ENCODE data around the gene RCAN3.
"Not testable (repeated sequence)": the region's sequence is repeated elsewhere in the genome, so short reads cannot be mapped to it uniquely, and the experiment has no call there.

The RCAN3 gene

DNA sequence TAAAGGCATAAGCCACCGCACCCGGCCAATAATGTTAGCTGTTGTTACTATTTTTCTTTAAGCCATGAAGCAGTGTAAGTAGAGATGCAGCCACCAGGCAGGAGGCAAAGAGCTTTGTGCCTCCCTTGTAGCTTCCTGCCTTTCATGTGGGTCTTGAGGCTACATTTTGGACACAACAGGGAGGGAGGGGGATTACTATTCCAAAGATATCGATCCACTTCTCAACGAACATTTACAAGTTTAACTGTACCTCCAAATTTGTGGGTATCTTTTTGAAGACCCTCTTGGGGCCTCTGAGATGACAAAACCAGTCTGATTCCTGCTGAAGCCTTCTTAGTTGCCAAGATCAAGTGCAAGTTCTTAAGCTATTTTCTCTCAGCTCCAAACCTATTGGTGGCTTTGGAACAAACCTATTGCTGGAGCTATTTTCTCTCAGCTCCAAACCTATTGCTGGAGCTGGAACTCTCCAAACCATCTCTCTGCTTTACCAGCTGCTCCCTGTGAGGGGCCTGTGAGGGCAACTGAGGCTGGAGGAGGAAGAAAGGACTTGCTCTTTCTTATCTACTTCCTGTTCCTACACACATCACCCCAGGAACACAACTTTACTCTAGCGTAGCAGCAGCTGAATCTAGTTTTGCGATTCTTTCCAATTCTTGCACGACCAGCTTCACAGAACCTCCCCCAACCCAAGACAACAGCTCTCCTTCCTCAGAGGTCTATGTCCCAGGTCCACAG is 16.1 kb upstream of the RCAN3 start:
- DNase-seq: no peak

DNA sequence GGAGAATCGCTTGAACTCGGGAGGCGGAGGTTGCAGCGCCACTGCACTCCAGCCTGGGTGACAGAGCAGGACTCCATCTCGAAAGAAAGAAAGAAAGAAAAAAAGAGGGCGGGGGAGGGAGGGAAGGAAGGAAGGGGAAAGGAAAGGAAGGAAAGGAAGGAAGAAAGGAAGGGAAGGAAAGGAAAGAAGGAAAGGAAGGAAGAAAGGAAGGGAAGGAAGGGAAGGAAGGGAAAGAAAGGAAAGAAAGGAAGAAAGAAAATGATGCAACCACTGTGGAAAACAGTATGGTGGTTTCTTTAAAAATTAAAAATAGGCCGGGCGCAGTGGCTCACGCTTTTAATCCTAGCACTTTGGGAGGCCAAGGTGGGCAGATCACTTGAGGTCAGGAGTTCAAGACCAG is 15.2 kb upstream of the RCAN3 start:
- no peak for DNase-seq

DNA sequence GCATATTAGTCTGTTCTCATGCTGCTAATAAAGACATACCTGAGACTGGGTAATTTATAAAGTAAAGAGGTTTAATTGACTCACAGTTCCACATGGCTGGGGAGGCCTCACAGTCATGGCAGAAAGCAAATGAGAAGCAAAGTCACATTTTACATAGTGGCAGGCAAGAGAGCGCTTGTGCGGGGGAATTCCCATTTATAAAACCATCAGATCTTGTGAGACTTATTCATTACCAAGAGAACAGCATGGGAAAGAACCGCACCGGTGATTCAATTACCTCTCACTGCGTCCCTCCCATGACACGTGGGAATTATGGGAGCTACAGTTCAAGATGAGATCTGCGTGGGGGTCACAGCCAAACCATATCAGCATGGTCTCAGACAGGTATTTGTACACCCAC is 14.5 kb upstream of the RCAN3 start:
- DNase-seq: not testable (repeated sequence)

DNA sequence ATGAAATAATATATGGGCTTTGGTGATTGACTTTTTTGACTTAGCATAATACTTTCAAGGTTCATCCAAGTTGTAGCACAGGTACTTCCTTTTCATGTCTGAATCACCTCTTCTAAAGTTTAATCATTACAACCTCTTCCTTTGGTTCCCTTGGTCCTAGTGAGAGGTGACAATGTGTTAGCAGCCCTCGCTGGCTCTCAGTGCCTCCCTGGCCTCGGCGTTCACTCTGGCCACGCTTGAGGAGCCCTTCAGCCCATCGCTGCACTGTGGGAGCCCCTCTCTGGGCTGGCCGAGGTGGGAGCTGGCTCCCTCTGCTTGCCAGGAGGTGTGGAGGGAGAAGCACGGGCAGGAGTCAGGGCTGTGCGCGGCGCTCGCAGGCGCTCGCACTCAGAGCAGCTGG is 13.0 kb upstream of the RCAN3 start:
- DNase-seq: no peak

DNA sequence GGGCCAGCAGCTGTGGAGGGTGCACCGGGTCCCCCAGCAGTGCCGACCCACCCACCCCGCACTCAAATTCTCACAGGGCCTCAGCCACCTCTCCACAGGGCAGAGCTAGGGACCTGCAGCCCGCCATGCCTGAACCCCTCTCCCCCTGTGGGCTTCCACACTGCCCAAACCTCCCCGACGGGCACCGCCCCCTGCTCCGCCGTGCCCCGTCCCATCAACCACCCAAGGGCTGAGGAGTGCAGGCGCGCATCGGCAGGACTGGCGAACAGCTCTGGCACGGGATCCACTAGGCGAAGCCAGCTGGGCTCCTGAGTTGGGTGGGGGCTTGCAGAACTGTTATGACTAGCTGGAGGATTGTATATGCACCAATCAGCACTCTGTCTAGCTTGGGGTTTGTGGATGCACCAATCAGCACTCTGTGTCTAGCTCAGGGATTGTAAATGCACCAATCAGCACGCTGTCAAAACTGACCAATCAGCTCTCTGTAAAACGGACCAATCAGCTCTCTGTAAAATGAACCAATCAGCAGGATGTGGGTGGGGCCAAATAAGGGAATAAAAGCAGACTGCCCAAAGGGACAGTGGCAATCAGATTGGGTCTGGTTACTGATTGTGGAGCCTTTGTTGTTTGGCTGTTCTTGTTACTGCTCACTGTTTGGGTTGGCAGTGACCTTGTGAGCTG is 12.4 kb upstream of the RCAN3 start:
- no peak for DNase-seq

DNA sequence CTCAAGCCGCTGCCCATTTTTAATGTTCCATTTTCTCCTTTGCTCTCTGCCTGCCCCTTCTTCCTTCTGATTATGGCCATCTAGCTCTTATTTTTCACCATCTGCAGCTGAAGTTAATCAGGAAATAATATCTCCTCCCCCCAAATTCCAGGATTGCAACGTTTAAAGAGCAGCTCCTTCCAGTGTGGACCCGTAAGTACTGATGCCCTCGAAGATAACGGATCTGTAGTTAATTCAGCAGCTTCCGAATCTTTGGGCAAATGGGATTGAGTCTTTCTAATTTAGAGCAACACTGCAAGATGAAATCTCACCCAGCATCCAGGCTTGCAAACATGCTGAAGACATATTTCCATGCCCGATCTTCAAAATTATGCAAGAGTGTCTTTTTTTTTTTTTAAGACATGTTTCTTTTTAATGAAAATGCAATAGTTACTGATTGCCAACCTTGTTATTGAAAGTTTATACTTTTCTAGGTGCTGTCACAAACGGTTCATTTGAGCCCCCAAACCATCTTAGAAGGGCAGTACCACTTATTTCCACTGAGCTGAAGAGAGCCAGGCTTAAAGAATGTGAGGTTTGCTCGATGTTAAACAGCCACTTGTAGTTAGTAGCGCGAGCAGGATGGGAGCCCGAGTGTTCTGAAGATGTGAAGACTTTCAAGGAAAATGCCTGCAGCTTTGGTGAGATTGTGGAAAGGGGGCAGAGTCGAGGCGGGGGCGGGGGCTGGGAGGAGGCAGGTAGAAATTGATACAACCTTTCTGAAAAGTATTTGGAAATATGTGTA is 10.9 kb upstream of the RCAN3 start:
- DNase-seq: peak in 1 of 2 experiments; percentile 12

DNA sequence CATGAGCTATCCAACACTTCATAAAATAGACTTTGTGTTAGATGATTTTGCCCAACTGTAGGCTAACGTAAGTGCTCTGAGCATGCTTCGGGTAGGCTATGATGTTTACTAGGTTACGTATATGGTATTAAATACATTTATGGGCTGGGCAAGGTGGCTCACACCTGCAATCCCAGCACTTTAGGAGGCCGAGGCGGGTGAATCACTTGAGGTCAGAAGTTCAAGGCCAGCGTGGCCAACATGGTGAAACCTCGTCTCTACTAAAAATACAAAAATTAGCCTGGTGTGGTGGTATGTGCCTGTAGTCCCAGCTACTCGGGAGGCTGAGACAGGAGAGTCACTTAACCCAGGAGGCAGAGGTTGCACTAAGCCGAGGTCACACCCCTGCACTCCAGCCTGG is 9.7 kb upstream of the RCAN3 start:
- not testable (repeated sequence) for DNase-seq

DNA sequence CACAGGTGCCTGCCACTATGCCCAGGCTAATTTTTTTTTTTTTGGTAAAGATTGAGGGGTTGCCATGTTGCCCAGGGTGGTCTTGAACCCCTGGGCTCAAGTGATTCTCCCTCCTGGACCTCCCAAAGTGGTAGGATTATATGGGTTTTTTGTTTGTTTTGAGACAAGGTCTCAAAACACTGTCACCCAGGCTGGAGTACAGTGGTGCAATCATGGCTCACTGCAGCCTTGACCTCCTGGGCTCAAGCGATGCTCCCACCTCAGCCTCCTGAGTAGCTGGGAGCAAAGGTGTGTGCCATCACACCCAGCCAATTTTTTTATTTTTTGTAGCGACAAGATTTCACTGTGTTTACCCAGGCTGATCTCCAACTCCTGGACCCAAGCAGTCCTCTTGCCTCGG is 8.9 kb upstream of the RCAN3 start:
- DNase-seq: no peak

DNA sequence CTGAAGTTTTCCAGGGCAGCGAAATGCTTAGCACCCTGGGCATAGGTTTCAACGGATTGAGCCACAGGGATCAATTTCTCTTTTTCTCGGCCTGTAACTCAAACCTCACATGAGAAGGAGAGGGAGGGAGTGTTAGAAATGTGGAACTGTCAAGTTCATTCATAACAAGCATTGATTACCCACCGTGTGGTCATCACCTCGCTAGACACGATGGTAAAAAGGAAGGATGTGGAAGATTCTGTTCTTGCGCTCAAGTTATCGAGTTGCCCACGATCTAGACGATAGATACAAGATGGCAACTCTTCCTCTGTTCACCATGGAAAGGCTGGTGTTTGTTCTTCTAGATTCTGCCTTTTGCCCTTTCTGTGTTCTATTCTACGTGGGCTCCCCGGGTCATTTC is 4.0 kb upstream of the RCAN3 start:
- DNase-seq: no peak

DNA sequence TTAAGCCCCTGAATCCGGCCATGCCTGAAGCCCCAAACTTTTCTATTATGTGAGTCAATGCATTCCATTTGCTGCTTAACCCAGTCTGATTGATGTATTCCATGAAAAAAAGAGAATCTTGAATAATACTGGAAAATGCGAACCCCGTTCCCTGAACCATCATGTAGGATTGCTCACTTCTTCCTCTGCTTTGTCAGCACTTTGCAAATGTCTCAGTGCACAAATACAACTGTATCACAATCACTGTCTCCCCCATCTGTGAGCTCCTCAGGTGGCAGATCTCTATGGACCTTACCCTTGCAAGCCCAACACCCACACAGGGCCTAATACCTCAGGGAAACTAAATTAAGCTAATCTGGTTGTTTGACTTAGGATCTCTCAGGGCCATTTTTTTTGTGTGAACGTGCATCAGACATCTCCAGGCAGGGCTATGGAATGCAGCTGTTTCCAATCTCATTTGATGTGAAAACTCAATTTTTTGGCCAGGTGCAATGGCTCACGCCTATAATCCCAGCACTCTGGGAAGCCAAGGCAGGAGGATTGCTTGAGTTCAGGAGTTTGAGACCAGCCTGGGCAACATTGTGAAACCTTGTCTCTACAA is 2.1 kb upstream of the RCAN3 start:
- DNase-seq: no peak

DNA sequence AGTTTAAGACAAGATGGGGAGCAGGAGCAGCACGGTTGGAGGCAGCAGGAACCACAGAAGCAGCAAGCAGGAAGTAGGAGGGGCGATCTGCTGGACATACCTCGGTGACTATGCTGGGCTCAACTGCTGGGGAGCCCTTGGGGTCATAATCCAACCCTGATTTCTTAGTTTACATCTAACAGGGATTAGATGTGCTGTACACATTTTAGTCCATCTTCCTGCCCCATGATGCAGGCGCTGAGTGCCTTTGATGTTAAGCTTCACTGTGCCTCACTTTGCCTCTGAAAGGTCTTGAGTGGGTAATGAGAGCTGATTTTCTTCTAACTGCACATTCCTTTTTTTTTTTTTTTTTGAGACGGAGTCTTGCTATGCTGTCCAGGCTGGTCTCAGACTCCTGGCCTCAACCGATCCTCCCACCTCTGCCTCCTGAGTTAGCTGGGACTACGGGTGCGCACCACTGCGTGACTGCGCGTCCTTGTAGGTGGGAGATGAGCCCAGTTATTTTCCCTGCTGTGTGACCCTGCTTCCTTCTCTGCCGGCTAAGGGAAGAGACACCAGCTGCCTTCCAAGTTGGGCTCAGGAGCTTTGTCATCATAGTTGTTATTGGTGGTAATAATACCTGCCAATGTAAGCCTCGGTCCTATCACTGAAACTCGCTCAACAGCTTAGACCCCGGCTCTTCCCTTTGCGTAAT is 1.1 kb upstream of the RCAN3 start:
- no peak for DNase-seq

DNA sequence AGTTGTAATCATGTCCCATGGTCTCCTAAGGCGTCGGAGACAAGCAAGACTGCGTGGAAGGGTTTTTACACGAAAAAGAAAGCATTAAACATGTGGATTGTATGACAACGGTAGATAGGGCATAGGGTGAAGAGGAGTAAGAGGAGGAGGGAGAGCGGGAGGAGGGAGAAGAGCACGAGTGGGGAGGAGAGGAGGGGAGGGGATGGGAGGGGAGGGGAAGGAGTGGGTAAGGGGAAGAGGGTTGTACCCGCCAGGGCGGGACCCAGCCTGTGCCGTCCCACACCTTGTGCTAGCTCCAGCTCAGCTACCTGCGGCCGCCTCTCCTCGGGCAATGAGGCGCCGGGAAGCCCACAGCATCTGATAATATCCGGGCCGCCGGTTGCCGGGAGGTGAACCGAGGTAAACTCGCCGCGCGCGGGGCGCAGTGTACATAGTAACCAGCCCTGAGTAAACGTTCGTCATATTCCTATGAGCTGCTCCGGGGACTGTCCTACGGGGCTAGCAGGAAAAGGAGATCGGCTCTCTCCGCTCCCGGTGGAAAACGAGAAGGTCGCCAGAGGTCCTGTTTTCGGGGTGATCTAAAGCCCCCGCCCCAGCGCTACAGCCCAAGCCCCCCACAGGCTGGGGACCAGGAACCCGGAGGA is 449 bp upstream of the RCAN3 start:
- DNase-seq: peak in 1 of 2 experiments; percentile 60

DNA sequence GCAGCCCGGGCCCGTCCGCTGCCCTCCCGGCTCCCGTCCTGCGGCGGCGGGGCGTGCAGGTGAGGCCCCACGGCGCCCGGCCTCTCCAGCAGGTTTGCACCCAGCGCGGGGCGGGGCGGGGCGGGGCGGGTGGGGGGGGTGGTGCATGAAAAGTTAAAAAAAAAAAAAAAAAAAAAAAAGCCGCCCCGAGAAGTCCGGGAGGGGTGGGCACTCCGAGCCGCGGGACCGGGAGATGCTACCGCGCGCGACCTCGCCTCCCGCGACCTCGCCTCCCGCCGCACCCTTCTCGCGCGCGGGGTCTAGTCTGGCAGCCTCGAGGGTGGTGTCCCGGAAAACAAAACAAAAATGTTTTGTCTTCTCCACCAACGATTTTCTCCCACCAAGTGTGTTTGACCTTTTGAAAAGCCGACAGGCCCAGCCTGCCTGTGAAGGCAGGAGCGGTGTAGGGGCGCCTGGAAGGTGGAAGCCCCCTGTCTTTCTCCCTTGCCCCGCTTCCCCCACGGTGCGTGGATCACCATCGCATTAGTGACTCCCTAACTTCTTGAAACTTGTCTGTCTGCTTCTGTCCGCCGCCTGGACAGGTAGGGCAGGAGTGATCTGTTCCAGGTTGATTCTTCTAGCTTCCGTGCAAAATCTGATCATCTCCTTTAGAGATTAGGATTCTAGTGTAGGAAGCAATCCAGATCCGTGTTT is 569 bp downstream of the RCAN3 start:
- DNase-seq: peak in 1 of 2 experiments; percentile 19

DNA sequence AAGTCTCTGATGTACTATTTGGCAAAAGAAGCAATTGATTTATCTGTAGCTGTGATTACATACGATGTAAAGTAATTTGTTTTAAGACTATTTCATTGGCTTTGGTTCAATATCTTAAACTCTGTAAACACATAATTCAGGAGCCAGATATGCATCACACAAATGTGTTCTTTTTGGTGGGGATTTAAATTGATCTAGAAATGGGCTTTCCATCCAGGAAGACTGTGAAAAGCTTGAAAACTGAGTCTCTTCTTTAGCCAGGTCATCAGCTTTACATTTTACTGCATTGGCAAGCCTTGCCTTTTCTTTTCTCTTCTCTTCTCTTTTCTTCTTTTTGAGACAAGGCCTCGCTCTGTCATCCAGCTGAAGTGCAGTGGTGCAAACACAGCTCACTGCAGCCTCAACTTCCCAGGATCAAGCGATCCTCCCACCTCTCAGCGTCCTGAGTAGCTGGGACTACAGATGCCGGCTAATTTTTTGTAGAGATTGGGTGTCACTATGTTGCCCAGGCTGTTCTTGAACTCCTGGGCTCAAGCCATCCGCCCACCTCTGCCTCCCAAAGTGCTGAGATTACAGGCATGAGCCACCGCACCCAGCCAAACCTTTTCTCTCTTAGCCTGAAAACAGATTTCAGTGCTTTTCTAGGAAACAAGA is 1.4 kb downstream of the RCAN3 start:
- no peak for DNase-seq

DNA sequence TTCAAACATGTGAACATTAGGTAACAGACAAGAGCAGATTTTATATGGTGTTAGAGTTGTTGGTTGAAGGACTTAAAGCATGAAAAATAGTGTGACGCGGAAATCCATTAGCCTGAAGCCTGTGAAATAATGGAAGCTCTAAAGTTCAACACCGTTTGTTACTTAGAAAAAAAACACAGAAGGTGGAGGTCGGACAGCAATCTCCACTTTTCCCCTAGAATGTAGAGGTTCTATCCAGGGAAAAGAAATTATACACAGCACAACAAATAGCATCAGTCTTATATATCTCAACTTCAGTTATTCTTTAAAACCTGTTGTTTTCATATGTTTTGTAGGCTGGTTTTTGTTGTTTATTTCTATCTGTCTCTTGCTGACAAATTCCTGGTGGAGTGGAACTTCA is 1.9 kb downstream of the RCAN3 start:
- no peak for DNase-seq

DNA sequence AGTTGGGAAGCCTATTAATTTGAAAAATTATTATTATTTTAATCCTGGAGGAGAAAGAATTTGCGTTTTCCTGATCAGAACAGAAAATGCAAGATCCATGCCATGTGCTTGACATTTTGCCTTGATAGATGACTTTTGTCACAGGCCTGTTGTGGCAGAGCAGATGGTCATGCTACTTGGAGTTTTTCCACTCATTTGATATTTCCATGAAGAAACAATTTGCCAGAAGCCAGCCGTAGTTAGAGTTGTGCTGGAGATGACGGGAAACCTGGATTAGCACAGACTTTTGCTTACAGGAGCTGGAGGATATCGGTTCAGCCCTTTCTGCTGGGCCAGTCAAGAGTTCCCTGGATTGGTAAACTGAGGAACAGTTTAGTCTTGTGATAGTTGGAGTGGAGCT is 3.2 kb downstream of the RCAN3 start:
- DNase-seq: peak; percentile 74 to 86

DNA sequence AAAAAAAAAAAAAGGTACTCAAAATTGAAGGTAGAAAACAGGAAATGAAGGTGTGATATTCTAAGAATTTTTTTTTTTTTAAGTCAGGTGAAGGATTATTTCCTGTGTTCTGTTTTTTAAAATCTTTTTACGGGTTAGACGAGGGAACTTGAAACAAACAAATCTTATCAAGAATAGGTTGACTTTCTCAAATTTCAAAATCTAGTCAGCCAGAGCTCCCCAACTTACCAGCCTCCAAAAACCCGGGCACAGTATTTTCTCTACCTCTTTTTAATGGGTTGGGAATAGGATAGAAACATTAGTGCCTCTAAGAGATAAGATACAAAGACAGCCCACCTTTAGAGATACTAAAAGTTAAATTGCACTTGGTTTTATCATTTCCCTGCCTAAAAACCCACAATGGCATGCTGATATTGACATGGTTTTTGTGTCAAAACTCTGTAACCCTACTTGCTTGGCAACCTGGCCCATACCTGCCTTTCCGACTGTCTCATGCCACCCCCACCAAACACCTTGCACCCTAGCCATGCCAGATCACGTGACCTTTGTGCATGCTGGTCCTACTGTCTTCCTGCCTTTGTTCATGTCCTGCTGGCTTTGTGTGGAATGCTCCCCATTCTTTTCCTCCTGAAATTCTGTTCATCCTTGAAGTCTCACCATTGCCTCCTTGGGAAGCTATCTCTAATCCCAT is 4.2 kb downstream of the RCAN3 start:
- no peak for DNase-seq

DNA sequence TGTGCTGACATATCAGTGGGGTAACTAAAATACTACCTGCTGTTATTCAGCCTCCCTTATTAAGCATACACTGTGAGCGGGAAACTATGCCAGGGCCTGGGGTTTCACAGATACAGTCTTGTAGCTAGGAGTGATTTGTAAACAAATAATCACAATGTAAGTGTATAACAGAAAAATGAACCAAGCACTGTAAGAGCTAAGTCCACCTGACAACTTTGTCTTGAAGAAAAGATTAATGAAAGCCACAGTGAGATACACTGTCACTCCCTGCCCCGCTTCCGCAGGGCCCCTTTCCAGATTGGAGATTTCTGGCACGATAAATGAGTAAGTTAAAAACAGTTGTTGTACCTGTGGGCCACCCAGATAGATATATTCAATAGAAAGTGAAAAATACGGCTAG is 4.8 kb downstream of the RCAN3 start:
- DNase-seq: no peak

DNA sequence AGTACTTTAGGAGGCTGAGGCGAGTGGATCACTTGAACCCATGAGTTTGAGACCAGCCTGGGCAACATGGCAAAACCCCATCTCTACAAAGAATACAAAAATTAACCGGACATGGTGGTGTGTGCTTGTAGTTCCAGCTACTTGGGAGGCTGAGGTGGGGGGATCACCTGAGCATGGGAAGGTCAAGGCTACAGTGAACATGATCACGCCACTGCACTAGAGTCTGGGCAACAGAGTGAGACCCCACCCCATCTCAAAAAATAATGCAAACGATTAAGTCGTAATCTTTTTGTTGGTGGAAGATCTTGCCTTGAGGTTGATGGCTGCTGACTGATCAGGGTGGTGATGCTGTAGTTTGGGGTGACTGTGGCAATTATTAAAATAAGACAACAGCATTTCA is 6.3 kb downstream of the RCAN3 start:
- DNase-seq: no peak

DNA sequence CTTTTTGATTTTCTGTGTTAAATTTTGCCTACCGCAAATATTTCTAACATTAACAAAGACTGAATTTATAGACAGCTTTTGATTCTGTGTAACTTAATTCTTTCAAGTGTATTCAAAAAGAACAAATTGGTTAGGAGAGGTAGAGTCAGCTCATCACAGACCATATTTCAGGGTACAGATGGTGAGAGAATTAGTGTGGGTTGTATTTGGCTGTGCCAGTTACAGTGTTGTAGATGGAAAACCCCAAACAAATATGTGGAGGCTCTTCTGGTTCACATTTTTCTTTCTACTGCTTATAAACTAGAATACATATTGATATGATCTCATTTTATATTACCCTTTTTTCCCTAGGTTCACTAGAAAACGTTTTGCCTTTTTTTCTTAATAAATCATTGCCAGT is 11.1 kb downstream of the RCAN3 start:
- peak in 1 of 2 experiments; percentile 28 for DNase-seq

DNA sequence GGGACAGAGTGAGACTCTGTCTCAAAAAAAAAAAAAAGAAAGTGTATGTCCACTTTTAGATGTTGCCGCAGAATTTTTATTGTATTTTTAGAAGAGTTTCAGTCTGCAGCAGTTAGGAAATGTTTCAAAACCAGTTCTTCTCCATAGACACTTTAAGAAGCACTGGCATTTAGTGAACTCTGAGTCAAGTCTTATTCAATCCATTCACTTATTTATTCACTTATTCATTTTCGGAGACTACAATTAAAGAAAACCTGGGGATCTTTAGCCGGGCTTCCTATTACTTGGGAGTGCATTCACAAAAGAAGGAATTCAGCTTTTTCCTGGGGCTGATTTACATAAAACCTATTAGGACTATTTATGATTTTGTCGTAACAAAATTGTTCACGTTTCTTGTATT is 12.3 kb downstream of the RCAN3 start:
- DNase-seq: no peak
